ENCODE results near the gene ERICH2. TPM values are rescaled to one million over a fixed set of nuclear protein-coding genes. Genes with fewer than 3 reads are reported as not detected.

ERICH2 gene, protein sequence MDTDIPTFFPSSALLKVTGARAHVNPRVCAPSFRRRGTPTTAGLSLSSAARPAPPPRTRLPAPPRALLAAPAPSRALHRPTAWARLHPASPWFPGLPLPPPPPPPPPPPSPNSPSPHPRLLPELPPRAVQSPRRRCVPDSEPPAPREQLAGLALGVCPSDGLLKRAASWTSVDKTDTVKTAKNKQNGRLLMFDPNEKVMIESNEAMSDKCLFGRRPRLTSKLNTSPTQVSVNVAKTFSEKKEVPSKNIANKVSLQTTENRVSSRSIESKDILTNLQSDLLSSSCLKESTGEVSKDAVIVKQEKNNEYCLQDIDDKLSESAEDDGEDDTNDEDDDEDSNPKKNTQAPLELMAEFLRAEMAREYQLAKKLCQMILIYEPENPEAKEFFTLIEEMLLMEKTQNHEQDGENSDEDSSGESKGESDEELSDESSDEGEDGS
- total RNA-seq: 4.5 TPM in 1 of 2 replicates, not detected in the other

DNA sequence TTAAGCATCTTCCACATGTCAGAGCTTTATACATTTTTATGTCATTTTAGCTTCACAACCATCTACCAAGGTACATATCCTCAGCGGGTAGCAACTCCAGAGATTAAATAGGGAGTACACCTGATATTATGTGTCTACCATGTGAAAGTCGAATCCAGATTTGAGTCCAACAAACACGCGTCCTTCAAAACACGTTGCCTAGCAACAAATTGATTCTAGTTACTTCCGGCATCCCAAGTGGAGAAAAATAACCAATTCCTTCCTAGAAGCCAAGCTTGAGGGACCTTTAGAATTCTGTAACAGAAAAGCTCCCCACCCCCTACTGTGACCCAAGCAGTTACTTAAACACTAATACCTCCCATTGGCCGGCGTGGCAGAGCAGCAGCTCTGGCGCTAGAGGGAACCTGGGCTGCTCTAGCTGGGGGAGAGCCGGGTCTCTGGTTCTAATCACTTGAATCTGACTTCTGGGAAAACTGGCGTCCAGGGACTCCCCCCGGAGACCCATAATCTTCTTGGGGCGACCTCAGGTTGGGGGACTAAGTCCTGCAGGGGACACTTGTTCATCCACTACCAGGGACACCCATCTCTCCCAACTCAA is at the start of gene ERICH2:
ERICH2 (plus strand) TSS at position 371 of the 598 bp plus-strand sequence. CDS start 304 bp downstream, outside the sequence.

DNA sequence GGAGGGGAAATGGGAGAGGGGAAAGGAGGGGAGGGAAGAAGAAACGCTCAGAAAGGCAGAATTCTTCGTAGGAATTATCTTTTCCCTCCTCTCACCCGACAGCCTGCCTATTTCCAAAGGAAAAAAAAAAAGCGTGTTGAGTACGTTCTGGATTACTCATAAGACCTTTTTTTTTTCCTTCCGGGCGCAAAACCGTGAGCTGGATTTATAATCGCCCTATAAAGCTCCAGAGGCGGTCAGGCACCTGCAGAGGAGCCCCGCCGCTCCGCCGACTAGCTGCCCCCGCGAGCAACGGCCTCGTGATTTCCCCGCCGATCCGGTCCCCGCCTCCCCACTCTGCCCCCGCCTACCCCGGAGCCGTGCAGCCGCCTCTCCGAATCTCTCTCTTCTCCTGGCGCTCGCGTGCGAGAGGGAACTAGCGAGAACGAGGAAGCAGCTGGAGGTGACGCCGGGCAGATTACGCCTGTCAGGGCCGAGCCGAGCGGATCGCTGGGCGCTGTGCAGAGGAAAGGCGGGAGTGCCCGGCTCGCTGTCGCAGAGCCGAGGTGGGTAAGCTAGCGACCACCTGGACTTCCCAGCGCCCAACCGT is 46.4 kb downstream of the ERICH2 start, which contains the start of gene GAD1:
GAD1 (plus strand) TSS at position 384 of the 589 bp plus-strand sequence. CDS start 1,705 bp downstream, outside the sequence.

Other genes with a start within 250 kb of the ERICH2 start
- not detected in 2 replicates for gene SP5, start 55.0 kb upstream of the ERICH2 start, total RNA-seq
- gene GAD1, start 46.5 kb downstream of the ERICH2 start, total RNA-seq: not detected in 2 replicates
- 58.7 and 86.0 TPM in 2 replicates for gene GORASP2, start 158.9 kb downstream of the ERICH2 start, total RNA-seq